GM10847 (cell line): ENCODE measurements around the gene ATG4B.

Experiments
- POLR2A ChIP-seq: IDR thresholded peaks from 2 replicates; pipeline ENCODE4 v1.6.1; 2011; ENCODE audit not compliant: insufficient read length; ENCODE audit errors: extremely low read depth

The ATG4B gene

GRCh38 chr2:241720099-241720498, 82.6 kb downstream of the ATG4B start:
- no peak for TF ChIP-seq POLR2A

DNA sequence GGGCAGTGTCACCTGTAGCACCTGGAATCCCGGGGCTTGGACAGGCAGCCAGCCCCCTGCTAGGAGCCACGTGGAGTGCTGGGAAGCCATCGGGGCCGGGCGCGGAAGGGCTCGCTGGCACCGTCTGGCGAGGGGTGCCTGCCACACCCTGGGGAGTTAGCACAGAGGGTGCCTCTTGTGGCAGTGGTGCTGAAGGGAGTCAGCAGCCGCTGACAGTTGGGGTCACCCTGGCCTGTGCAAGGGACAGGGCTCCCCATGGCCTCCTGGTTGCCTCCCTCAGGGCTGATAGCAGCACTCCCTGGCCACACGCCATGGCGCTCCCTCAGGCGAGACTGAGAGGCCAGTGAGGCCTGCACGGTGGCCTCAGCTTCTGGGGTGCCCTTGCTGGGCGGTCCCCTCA, 83.1 kb downstream of the ATG4B start:
- TF ChIP-seq POLR2A, result no peak

- no peak for TF ChIP-seq POLR2A
Measured at GRCh38 chr2:241721852-241722251, 84.4 kb downstream of the ATG4B start.

- TF ChIP-seq POLR2A, result no peak
Measured at GRCh38 chr2:241722896-241723454, 85.5 kb downstream of the ATG4B start.
